ENCODE data around the gene TMEM272.

DNA sequence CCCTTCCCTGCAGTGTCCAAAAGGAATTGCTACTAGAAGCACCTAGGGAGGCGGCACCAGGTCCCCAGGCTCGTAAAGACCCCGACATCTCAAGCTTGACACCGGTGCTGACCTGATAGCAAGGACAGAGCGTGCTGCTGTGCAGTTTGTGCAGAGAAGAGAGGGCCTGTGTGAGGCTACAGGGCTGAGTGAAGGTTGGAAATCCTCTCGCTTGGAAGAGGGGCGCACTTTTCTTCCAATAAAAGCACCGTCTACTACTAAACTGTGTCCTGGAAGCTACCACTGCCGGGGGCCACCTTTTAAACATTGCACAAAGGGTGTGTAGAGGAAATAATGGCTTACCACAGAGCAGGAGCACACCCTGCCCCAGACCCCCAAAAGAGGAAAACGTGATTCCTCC lies 11.0 kb downstream of the TMEM272 start:
- TF ChIP-seq POLR2A (IDR thresholded peaks at IDR 0.05): no peak
- TF ChIP-seq, protein P1, sequence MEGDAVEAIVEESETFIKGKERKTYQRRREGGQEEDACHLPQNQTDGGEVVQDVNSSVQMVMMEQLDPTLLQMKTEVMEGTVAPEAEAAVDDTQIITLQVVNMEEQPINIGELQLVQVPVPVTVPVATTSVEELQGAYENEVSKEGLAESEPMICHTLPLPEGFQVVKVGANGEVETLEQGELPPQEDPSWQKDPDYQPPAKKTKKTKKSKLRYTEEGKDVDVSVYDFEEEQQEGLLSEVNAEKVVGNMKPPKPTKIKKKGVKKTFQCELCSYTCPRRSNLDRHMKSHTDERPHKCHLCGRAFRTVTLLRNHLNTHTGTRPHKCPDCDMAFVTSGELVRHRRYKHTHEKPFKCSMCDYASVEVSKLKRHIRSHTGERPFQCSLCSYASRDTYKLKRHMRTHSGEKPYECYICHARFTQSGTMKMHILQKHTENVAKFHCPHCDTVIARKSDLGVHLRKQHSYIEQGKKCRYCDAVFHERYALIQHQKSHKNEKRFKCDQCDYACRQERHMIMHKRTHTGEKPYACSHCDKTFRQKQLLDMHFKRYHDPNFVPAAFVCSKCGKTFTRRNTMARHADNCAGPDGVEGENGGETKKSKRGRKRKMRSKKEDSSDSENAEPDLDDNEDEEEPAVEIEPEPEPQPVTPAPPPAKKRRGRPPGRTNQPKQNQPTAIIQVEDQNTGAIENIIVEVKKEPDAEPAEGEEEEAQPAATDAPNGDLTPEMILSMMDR (IDR thresholded peaks at IDR 0.05): no peak
